GF-D8 (cell line): ENCODE measurements around the gene RBM26.

Experiments
- DNase-seq: peaks from one replicate; lab custom pipeline; 2025; lab: John Stamatoyannopoulos, UW

RBM26 gene

DNA sequence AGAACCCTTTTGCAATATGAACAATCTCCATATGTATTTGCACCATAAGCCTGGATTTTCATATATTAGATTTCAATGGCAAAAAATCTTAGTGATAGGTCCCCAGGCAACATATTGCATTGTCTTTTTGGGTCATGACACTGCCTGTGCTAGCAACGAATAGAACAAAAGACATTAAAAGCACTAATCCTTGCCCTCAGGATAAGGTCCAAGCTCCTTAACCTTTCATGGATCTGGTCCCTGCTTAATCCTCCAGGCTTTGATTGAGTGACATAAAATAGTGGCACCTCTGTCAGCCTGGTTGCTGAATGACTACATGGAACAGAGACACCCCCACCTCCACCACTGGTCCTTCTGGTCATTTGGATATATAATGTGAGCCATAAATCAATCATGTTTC lies 134.4 kb downstream of the RBM26 start:
- no peak for DNase-seq

GRCh38 chr13:79270859-79271258 lies 135.2 kb downstream of the RBM26 start:
- no peak for DNase-seq
